ENCODE data around the gene PDRG1. TPM values are rescaled to one million over a fixed set of nuclear protein-coding genes. Genes with fewer than 3 reads are reported as not detected.

Gene PDRG1
- total RNA-seq, 120 experiments from 2014 or later, result 10.2 to 19.6 (median 13.1) TPM

Other genes with a start within 250 kb of the PDRG1 start
- gene BCL2L1, start 229.2 kb downstream of the PDRG1 start, total RNA-seq, result 100 to 1,000 TPM in 77 of 120 experiments, 10 to 100 TPM in 43; 79.5 to 144 (median 103) TPM
- 1 to 10 TPM; 1.1 to 4.1 (median 2.6) TPM for gene TPX2, start 212.8 kb downstream of the PDRG1 start, total RNA-seq
- 1 to 10 TPM in 27 of 120 experiments, under 1 TPM in 76, not detected in 17; 0.16 to 4.8 (median 0.64) TPM for gene MYLK2, start 132.7 kb downstream of the PDRG1 start, total RNA-seq
- 1 to 10 TPM in 59 of 120 experiments, under 1 TPM in 50, not detected in 11; 0.29 to 3.8 (median 1.0) TPM for gene FOXS1, start 106.4 kb downstream of the PDRG1 start, total RNA-seq
- 10 to 100 TPM in 24 of 120 experiments, 1 to 10 TPM in 96; 4.0 to 19.1 (median 8.0) TPM for gene DUSP15, start 81.5 kb downstream of the PDRG1 start, total RNA-seq
- gene TTLL9, start 81.4 kb downstream of the PDRG1 start, total RNA-seq, result 10 to 100 TPM in 3 of 120 experiments, 1 to 10 TPM in 117; 2.6 to 11.1 (median 5.7) TPM
- gene XKR7, start 16.1 kb upstream of the PDRG1 start, total RNA-seq, result 1 to 10 TPM; 1.7 to 7.6 (median 4.5) TPM
- 1 to 10 TPM; 2.5 to 10.0 (median 4.8) TPM for gene CCM2L, start 58.4 kb upstream of the PDRG1 start, total RNA-seq
- 10 to 100 TPM in 19 of 120 experiments, 1 to 10 TPM in 101; 1.3 to 30.6 (median 5.7) TPM for gene HCK, start 100.2 kb upstream of the PDRG1 start, total RNA-seq
- gene TM9SF4, start 157.7 kb upstream of the PDRG1 start, total RNA-seq, result 10 to 100 TPM; 45.6 to 73.7 (median 60.7) TPM

Data from dorsolateral prefrontal cortex (tissue), 118 donors.